PFSK-1 (cell line): ENCODE results near the gene PPP2R2B.

Experiments used
- POLR2AphosphoS5 ChIP-seq: IDR thresholded peaks from 2 replicates; pipeline ENCODE4 v1.6.1; 2012; ENCODE audit warnings: low read depth, mild to moderate bottlenecking, control low read depth, low read length, moderate library complexity
- TF ChIP-seq, protein P1 (sequence below), 2 experiments: IDR thresholded peaks; 2 replicates each; pipeline versions ENCODE4 v1.6.1 to v1.8.0; 2011 to 2012; ENCODE audit warnings: low read depth in 2 of 2, low read length in 2 of 2, control low read depth in 1 of 2, inconsistent platforms in 1 of 2, mild to moderate bottlenecking in 1 of 2, moderate library complexity in 1 of 2; ENCODE audit not compliant: insufficient read depth in 1 of 2

DNA sequence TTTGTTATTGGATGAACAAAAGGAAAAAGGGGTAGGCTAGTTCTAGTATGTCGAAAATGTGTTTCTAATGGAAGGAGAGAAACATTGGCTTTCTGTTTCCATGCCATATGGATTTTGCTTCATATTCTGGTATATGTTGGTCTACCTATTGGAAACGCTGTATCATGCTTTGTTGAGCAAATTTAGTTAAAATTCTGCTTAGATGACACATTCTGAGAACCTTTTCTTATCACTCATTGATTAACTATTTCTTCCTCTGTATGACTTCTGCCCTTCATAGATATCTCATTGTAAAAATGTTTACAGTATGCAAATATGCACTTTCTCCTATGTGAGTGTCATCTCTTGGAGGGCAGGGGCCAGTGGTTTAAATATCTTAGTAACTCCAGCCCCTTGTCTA, 293.8 kb downstream of the PPP2R2B start:
- TF ChIP-seq, protein P1, sequence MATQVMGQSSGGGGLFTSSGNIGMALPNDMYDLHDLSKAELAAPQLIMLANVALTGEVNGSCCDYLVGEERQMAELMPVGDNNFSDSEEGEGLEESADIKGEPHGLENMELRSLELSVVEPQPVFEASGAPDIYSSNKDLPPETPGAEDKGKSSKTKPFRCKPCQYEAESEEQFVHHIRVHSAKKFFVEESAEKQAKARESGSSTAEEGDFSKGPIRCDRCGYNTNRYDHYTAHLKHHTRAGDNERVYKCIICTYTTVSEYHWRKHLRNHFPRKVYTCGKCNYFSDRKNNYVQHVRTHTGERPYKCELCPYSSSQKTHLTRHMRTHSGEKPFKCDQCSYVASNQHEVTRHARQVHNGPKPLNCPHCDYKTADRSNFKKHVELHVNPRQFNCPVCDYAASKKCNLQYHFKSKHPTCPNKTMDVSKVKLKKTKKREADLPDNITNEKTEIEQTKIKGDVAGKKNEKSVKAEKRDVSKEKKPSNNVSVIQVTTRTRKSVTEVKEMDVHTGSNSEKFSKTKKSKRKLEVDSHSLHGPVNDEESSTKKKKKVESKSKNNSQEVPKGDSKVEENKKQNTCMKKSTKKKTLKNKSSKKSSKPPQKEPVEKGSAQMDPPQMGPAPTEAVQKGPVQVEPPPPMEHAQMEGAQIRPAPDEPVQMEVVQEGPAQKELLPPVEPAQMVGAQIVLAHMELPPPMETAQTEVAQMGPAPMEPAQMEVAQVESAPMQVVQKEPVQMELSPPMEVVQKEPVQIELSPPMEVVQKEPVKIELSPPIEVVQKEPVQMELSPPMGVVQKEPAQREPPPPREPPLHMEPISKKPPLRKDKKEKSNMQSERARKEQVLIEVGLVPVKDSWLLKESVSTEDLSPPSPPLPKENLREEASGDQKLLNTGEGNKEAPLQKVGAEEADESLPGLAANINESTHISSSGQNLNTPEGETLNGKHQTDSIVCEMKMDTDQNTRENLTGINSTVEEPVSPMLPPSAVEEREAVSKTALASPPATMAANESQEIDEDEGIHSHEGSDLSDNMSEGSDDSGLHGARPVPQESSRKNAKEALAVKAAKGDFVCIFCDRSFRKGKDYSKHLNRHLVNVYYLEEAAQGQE (IDR thresholded peaks at IDR 0.05; ENCODE audit: insufficient read depth in 1 of 2, low read depth in 2 of 2, low read length in 2 of 2): no peak
- no peak for TF ChIP-seq POLR2AphosphoS5
